Uterus (tissue), 2 donors: ENCODE data around the gene SYNPO.

Experiments
- CTCF ChIP-seq, 4 experiments: fragments of 200-600 bp in 2 of 4; fragments of 450-650 bp in 2 of 4; sonication (generic) in 2 of 4; IDR thresholded peaks; one replicate each; pipeline ENCODE4 v1.5.1; 2016 to 2019; ENCODE audit warnings: antibody characterized with exemption in 4 of 4, mild to moderate bottlenecking in 2 of 4, moderate library complexity in 1 of 4
- POLR2A ChIP-seq, 2 donors: fragments of 450-650 bp; IDR thresholded peaks; one replicate each; pipeline ENCODE4 v1.6.1; 2016; ENCODE audit warnings: antibody characterized with exemption in 2 of 2, mild to moderate bottlenecking in 1 of 2, moderate library complexity in 1 of 2

- TF ChIP-seq POLR2A (IDR thresholded peaks at IDR 0.05) (no peak), CTCF (IDR thresholded peaks at IDR 0.05) (no peak)
Measured at GRCh38 chr5:150616024-150616470, 24.4 kb upstream of the SYNPO start.
